ENCODE results near the gene EHMT1. TPM values are rescaled to one million over a fixed set of nuclear protein-coding genes. Genes with fewer than 3 reads are reported as not detected.

Gene EHMT1
- total and polyA plus RNA-seq, 2 of the 8 experiments (the other 6 are each of a cell fraction or from before 2014, with no cell fraction given), result 95.7 to 163 TPM

DNA sequence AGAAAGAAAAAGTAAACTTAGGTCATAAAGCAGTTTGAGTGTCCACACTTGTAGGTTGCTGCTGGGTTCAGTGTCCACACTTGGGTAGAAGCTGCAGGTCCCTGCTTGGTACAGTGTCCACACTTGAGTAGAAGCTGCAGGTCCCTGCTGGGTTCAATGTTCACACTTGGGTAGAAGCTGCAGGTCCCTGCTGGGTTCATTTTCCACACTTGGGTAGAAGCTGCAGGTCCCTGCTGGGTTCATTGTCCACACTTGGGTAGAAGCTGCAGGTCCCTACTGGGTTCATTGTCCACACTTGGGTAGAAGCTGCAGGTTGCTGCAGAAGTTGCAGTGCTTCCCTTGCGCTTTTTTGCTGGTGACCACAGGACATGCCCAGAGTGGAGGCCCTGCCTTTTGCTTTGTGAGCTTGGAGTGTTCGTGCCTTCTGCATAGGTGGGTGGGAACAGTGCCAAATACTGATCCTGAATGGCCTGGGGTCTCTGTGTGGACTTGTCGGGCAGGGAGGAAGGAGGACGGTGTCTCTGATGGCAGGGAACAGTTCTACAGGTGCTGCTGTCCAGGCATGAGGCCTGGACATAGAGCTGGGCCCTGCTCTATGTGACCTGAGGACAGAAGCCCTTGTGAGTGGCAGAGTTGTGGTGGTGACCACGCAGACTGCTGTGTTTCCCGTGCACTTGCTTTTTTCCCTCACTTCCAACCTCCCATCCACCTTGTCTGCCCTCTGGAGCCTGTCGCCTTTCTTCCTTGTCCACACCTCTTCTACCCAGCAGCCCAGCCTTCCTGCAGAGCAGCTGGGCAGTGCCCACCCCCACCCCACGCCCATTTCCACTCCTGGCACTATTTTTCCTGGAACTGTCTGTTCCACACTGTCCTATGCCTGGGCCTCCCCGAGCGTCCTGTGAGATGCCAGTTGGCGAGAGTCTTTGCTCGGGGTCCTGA lies 120.8 kb downstream of the EHMT1 start (continued):
- TF ChIP-seq RAD21 (IDR thresholded peaks at IDR 0.05 in 1 of 2, conservative IDR thresholded peaks at IDR 0.05 in 1 of 2; ENCODE audit: low read depth in 2 of 2, low read length in 2 of 2) (no peak), CHD2 (IDR thresholded peaks at IDR 0.05; ENCODE audit: low read length) (no peak)

Data from H1 (cell line).